ENCODE measurements around the gene CDK5R2.

Gene CDK5R2

DNA sequence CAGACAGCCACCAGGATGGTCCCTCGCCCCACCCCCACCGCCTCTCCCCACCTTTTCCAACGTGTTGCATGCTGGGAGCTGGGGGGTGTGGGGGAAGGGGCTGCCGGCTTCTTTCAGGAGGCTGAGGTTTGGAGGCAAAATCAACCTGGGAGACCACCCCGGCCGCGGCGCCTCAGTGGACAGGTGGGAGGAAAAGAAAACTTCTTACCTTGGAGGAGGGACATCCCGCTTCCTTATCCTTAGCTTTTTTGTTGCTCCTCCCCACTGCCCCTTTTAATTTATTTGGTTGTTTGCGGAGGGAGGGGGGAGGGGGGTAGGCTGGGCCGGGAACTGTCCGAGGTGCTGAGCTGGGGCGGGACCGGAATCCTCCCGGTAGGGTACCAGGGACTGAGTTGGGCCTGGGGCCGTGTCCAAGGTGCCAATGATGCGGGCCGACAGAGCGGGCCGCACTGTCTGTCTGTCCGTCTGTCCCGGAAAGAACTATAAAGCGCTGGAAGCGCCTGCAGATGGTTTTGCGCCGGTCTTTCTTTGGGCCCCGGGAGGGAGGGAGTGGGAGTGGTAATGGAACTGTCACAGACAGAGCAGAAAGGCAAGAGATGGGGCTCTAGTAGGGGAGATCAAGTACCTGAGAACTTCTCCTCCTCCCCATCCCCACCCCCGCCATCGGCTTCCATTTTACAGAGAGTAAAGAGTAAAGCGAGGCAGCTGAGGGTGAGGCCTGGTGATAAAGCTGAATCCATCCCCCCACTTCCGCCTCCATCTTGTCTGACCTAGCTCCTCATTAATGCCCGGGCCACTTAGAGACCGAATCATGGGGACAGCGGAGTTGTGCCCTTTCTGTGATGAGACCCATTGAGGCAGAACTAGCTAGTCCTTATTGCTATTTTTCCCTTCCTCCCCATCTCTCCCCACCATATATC is 2.4 kb downstream of the CDK5R2 start:
- DNase-seq (ENCODE audit: low read depth), result no peak

GRCh38 chr2:218962859-218963492 is 3.5 kb downstream of the CDK5R2 start:
- DNase-seq (ENCODE audit: low read depth), result peak; percentile 64

DNA sequence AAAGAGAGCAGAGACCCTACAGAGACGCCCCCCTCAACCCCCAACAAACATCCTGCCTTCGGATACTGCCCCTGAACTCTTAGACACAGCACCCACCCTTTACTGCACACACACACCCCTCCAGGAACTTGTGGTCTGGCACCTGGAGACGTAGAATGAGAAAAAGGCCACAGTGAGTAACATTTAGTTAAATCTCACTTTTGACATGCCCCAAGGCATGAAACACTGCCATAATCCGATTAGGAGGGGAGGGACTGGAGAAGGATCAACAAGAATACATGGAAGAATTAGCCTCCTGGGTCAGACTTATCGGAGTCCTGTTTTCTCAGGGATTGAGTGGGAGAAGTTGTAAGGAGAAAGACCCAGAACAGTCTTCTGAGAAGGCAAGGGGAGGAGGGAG is 4.1 kb downstream of the CDK5R2 start:
- no peak for DNase-seq (ENCODE audit: low read depth)

DNA sequence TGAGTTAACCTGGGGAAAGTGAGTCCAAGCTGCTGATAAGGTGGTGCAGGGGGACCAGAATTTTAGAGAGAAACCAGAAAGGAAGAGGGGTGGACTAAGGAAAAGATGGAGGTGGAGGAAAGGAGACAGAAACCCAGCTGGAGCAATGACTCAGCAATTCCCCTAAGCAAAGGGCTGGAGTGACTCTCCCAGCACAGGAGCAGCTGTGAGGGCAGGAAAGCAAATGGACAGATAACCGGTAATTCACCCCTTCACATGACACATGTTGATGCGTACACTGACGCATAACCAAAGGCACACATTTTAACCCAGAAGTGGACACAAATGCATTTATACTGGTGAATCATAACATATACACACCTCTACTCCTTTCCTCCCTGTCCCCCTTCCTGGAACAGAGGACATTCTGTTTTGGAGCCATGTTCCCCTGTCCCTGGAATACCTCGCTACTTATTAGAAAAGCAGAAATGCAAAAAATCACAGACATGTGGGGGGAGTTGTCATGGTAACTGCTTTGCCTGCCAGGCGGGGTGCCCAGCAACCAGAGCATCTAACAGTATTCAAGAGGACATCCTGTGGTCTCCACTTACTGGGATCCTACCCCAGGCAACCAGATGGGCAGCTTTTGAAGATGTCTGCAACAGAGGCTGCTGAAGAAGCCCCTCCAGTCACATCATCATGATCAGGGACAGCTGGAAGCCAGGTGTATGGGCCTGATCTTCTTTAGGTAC is 4.7 kb downstream of the CDK5R2 start:
- DNase-seq (ENCODE audit: low read depth), result peak; percentile 91

DNA sequence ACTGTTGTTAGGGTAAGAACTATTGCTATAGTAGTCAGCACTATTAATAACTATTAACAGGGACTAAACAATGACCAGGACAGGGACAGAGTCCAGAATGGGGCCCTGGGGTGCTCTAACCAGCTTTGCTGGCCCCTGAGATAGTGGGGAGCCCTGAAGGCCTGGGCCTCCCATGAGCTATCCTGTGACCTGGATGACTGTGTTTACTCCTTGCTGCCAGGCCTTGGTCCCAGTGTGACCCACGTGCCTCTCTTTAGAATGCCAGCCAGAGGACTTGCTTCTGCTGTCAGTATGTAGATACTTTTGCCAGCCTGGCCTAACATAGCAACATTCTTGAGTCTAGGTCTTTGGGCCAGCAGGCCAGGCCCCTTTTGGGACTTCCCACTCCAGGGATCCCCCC is 11.4 kb downstream of the CDK5R2 start:
- DNase-seq (ENCODE audit: low read depth), result no peak

GRCh38 chr2:218975060-218975777 is 15.8 kb downstream of the CDK5R2 start:
- DNase-seq (ENCODE audit: low read depth), result no peak

GRCh38 chr2:218979846-218980734 is 20.6 kb downstream of the CDK5R2 start:
- DNase-seq (ENCODE audit: low read depth), result peak; percentile 82

- DNase-seq (ENCODE audit: low read depth), result peak; percentile 17
Observed at GRCh38 chr2:218980735-218981389, 21.4 kb downstream of the CDK5R2 start.

DNA sequence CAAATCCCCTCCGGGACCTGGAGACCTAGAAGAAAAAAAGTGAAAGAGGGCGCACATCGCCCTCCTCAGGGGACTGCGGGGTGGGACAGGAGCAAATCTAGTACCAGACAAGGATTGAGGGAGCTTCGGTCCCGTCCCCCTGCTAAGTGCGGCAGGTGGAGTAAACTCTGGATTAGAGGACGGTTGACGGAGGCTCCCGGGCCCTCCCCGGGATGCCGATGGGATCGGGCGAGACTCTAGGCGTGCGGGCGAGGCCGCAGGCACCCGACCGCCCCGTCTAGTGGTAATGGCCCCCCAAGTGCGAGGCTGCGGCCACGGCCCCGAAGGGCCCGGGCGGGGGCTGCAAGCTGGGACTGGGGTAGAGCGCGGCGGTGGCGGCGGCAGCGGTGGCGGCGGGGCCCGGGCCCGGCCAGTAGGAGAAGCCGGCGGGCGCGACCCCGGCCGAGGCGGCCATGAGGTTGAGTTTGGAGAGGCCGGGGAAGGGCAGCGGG is 22.0 kb downstream of the CDK5R2 start:
- no peak for DNase-seq (ENCODE audit: low read depth)

DNA sequence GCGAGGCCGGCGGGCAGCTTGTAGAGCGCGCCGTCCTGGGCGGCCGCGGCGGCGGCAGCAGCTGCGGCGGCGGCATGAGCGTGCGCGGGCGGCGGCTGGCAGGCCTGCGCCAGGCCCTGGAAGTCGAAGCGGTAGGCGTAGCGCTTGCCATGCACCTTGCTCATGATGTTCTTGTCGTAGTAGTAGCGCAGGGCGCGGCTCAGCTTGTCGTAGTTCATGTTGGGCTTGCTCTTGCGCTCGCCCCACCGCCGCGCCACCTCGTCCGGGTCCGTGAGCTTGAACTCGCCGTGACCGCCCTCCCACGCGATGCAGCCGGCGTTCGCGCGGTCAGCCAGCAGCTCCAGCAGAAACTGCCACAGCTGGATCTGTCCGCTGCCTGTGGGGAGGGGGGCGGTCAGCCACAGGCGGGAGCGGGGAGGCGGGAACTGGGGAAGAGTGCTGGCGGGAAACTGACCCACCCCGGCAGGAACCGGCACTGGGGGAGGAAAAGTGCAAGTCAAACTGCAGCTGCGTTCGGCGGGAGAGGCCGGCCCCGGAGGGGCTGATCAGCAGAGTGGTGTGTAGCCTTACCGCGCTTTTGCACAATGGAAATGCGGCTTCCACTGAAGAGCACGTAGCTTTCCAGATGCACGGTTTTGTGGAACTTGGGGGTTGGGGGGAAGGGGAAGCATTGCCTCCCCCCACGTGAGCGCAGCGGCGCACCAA is 22.6 kb downstream of the CDK5R2 start:
- DNase-seq (ENCODE audit: low read depth), result no peak

DNA sequence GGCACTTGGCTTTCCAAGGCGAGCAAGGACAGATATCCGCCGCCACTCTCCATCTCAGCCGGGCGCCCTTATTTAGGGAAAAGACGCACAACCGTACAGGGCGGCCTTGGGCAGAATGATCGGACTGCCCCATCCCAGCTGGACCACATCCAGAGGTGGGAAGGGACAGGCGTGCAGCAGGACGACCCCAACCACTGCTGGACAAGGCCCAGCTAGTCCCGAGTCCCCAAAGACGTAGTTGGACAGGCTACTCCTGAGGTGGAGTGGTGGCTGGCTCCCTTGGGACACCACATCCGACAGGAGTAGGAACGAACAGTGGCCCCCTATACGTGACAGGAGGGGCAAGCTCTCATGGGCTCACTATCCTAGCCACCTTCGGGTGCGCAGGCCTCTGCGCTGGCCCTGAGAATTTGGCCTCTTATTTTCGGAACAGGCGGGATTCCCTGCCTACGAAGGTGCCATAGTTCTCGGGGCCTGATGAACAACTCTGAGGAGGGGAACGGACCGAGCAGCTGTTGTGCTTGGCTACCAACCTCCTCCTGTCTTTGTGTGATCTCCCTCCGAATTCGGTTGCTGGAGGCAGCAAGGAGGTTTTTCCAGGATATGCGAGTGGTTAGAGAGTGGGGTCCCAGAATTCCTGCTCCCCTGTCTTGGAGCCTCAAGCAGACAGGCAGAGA is 23.3 kb downstream of the CDK5R2 start:
- no peak for DNase-seq (ENCODE audit: low read depth)

- no peak for DNase-seq (ENCODE audit: low read depth)
Observed at GRCh38 chr2:218983263-218983933, 23.9 kb downstream of the CDK5R2 start.

- no peak for DNase-seq (ENCODE audit: low read depth)
Observed at GRCh38 chr2:218983934-218984238, 24.4 kb downstream of the CDK5R2 start.

GRCh38 chr2:218984239-218985020 is 25.0 kb downstream of the CDK5R2 start:
- peak; percentile 19 for DNase-seq (ENCODE audit: low read depth)

GRCh38 chr2:218985021-218985324 is 25.5 kb downstream of the CDK5R2 start, which contains the start of gene FEV:
Gene FEV, minus strand, starts transcription at chr2:218985184. Its CDS starts 109 bp downstream, at chr2:218985075.
- no peak for DNase-seq (ENCODE audit: low read depth)

GRCh38 chr2:218985325-218986091 is 26.0 kb downstream of the CDK5R2 start:
- no peak for DNase-seq (ENCODE audit: low read depth)

GRCh38 chr2:218986148-218986761 is 26.8 kb downstream of the CDK5R2 start:
- DNase-seq (ENCODE audit: low read depth), result no peak
